HT-29 (cell line): ENCODE measurements around the gene SLC49A3. TPM values are rescaled to one million over a fixed set of nuclear protein-coding genes. Genes with fewer than 3 reads are reported as not detected.
"Not testable (repeated sequence)": the region's sequence is repeated elsewhere in the genome, so short reads cannot be mapped to it uniquely, and the experiment has no call there.

Experiments used
- DNase-seq: peaks from one replicate; pipeline ENCODE4 v3.0.0-alpha.2; 2015; ENCODE audit warnings: low spot score
- total RNA-seq: library from RNA; depleted of rRNA; stranded (reverse); fragments of >200 nt; shearing (Covaris generic); gene quantifications from 2 replicates; pipeline ENCODE4 v1.2.3, GENCODE V29; 2014; rRNA removed

Gene SLC49A3
- total RNA-seq = 0.56 TPM in 1 of 2 replicates, not detected in the other

- no peak for DNase-seq
Measured at GRCh38 chr4:688854-689681, at the start of gene SLC49A3. SLC49A3 (minus strand) TSS chr4:689151; CDS start chr4:689127, 24 bp downstream.

DNA sequence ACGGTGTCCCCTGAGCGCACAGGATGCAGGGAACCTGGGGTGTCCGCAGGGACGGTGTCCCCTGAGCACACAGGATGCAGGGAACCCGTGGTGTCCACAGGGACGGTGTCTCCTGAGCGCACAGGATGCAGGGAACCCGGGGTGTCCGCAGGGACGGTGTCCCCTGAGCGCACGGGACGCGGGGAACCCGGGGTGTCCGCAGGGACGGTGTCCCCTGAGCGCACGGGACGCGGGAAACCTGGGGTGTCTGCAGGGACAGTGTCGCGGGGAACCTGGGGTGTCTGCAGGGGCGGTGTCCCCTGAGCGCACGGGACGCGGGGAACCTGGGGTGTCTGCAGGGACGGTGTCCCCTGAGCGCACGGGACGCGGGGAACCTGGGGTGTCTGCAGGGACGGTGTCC, 47.6 kb upstream of the SLC49A3 start:
- DNase-seq = not testable (repeated sequence)

- no peak for DNase-seq
Measured at GRCh38 chr4:735583-735982, 46.6 kb upstream of the SLC49A3 start.

DNA sequence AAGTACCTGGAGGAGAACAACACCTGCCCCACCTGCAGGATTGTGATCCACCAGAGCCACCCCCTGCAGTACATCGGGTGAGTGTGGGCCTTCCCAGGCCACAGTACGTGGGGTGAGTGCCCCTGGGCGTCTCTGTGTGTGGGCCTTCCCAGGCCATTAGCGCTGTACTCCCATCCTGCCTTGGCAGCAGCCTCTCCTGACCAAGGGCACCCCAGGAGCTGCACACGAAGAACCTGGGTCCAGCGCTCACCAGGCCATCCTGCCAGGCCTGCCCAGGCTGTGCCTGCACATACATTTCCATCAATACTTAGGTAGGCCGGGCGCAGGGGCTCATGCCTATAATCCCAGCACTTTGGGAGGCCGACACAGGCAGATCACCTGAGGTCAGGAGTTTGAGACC, 46.0 kb upstream of the SLC49A3 start:
- DNase-seq = no peak

GRCh38 chr4:734075-734474, 45.1 kb upstream of the SLC49A3 start:
- no peak for DNase-seq

DNA sequence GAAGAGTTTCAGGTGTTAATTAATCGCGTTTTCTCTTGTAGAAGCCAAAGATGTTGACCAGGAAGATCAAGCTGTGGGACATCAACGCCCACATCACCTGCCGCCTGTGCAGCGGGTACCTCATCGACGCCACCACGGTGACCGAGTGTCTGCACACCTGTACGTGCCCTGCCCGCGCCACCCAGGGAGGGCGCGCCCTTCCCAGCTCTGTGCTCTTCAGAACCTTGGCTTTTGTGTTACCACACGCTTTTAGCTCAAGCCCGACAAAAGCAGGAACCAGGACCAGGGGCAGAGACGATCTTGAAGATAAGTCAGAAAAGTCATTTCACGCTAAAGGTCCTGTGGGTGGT, 44.7 kb upstream of the SLC49A3 start:
- DNase-seq = no peak

DNA sequence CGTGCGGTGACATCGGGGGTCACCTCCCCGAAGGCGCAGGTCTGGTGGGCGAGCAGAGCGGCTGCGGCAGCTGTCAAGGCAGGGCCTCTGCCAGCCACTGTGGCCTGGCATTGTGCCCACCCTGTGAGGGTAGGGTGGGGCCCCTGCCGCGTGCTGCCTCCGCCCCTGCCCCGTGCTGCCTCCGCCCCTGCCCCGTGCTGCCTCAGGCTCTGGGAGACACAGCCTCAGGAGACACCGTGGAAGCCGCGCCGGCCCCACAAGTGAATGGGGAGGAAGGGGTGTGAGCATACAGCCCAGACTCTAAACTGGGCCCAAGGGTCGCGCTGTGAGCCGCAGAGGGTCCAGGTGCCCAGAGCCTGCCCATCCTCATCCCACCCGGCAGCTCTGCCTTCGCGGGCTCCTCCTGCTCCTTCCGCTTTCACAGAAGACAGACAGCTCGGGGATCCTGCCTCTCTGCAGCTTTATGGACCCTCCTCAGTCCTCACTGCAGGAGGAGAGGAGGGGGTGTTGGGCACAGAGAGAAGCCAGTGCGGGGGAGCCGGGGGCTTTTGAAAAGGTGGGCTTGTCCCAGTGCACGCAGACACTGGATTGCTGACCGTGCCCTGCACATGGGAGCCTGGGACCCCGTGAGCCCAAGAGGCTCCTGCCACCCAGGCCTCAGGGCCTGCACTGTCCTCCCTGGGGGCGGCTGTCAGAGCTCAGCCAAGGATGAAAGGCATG, 44.1 kb upstream of the SLC49A3 start:
- DNase-seq = no peak

DNA sequence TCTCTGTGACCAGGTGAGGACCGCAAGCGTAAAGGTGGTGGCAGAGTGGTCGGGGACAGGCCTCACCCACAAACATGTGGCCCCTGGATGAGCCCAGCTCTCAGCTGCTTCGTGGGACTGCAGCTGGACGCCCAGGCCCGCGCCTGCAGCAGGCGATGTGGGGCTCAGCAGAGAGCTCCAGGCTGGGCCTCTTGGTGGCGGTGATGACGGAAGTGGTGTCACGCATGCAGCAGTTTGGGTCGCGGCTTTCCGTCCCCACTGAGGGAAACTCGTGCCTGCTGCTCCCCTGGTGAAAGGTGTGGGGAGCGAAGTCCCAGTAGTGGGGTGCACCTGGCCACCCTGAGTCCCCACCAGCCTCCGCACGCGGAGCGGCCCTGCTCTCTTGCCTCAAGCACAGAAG, 43.5 kb upstream of the SLC49A3 start:
- no peak for DNase-seq

- DNase-seq = not testable (repeated sequence)
Measured at GRCh38 chr4:731954-732353, 43.0 kb upstream of the SLC49A3 start.

DNA sequence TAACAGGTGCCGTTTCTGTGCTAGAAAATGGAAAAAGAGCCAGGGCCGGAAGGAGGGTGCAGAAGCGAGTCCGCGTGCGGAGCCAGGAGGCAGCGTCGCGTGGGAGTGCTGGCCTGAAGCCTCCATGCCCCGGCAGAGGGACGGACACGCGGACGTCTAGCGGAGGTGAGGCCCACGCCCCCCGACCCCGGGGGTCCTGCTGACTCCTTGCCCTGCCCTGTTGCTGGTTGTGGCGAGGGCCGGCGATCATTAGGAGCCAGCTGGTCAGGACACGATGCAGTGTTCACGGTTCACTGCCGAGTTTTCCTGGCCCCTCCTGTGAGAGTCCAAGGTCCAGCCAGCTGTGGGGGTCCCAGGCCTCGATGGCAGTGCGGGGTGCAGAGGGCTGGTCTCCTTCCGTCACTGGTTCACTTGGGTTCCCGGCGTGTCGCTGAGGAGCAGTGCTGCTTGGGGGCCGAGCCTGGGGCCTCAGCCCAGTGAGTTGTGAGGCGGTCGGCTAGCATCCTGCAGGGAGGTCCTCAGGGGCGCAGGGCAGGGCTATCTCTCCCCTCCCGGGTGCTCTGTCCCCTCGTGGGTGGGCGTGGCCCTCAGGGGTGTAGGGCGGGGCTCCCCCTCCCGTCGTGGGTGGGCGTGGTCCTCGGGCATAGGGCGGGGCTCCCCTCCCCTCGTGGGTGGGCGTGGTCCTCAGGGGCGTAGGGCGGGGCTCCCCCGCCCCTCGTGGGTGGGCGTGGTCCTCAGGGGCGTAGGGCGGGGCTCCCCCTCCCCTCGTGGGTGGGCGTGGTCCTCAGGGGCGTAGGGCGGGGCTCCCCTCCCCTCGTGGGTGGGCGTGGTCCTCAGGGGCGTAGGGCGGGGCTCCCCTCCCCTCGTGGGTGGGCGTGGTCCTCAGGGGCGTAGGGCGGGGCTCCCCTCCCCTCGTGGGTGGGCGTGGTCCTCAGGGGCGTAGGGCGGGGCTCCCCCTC, 42.3 kb upstream of the SLC49A3 start:
- not testable (repeated sequence) for DNase-seq

DNA sequence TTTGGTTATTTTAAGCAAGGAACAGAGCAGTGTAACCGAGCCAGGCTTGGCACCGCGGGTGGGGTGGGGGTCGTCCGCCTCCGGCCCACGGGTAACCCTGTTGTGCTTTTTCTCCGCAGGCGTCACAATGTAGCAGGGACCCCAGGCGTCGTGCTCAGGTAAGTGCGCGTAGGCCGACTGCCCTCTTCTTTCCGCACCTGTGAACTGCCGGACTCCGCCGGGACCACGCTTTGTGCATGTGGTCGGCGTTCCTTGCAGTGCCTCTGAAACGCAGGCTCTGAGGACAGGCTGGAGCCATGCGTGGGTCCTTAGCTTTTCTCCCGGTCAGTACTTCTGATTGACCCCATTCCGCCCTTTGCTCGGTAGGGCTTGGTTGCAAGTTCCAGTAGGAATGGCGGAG, 41.6 kb upstream of the SLC49A3 start:
- DNase-seq = no peak

DNA sequence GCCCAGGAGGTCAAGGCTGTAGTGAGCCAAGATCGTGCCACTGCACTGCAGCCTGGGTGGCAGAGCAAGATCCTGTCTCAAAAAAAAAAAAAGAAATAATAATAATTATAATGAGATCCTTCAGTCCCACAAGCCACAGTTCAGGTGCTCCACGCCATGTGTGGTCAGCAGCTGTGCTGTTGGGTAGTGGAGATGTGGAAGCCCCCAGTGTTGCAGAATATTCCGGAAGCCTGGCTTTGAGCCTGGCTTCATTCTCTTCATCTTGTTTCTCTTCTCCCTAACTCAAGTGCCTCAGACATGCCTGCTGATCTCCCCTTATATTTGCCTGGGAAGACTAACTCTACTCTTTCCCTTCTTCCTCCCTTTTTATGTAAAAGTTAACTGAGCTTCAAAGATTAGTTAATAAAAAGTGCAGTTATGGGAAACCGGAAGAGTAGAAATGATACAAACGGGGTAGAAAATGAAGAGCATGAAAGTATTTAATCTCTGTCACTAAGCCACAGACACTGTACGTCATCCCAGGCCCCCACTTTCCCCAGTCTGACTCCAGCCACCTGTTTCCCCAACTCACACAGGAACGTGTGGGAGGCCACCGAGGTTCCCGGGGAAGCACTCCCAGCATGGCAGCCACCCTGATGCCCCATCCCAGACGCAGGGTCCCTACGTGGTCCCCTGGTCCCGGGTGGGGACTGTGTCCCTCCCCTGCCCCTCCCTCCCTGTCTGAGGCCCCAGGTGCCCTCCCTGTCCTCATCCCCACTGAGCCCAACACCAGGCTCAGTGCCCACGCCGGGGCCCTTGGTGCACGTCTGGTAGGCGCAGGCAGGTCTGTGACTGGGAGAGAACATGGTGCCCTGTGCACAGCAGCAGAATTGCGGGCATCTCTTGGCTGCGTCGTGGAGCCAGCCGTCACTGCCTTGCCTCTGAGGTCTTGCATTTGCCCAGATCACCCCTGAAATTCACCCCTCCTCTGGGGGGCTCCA, 40.7 kb upstream of the SLC49A3 start:
- no peak for DNase-seq

DNA sequence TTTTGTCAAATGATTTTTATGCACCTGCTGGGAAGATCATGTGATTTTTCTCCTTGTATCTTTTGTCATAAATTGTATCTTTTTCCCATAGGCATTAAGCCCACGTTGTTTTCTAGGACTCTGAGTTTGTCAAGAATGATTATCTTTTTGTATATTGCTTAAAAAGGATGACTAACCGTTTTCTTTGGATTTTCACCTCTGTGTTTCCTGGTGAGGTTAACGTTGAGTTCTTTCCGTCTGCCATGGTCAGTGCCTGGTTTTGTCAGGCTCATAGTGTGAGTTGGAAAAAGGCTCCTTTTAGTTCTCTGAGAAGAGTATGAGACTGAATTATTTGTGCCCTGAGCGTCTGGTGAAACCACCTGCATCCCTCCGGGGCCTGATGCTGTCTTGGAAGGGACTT, 38.6 kb upstream of the SLC49A3 start:
- no peak for DNase-seq

- no peak for DNase-seq
Measured at GRCh38 chr4:726838-727237, 37.9 kb upstream of the SLC49A3 start.

DNA sequence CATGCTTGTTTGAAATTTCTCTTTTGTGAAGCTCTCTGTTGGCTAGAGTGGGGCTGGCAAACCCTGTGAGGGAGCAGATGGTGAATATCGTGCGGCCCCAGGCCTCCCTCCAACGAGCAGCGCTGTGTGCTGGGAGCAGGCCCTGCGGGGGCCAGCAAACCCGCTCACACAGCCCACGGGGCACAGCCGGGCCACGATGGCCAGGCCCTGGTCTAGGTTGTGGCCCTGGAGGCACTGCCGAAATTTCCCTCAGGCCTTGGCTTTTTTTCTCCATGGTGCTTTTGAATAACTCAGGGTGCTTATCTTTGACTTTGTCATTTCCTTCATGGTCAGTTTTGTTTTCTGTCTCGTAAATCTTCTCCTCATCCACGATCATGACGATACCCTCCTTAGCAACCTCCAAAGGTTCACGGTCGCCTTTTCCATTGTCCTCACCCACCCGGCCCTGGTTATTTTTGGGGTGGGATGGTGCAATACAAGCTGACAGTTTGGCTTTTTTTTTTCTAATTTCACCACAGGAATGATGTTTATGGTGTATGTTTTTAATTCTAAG, 37.4 kb upstream of the SLC49A3 start:
- no peak for DNase-seq

GRCh38 chr4:725391-726234, 36.7 kb upstream of the SLC49A3 start:
- DNase-seq = no peak

GRCh38 chr4:723751-724530, 35.0 kb upstream of the SLC49A3 start:
- DNase-seq = no peak

DNA sequence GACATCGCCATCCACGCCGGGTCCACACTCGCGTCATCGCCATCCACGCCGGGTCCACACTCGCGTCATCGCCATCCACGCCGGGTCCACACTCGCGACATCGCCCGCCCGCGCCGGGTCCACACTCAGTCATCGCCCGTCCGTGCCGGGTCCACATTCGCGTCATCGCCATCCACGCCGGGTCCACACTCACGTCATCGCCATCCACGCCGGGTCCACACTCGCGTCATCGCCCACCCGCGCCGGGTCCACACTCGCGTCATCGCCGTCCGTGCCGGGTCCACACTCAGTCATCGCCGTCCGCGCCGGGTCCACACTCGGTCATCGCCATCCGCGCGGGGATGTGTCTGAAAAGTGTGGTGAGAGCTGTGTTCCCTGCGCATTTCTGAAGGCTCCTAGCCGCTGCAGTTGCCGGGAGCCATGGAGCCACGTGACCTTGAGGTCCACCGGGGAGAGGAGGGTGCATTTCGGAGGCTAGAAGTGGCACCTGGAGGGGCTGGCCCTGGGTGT, 34.0 kb upstream of the SLC49A3 start:
- no peak for DNase-seq
